GM12875 (cell line): ENCODE results near the gene ANGPTL3.
"Not testable (repeated sequence)": the region's sequence is repeated elsewhere in the genome, so short reads cannot be mapped to it uniquely, and the experiment has no call there.

Source experiments
- H3K4me3 ChIP-seq: one replicate; pipeline ENCODE4 v1.5.1; 2011; ENCODE audit warnings: low read depth, low read length, control low read depth
- TF ChIP-seq, protein P1 (sequence below): IDR thresholded peaks from 2 replicates; pipeline ENCODE4 v1.5.1; 2011; ENCODE audit warnings: low read depth, mild to moderate bottlenecking, control low read depth, inconsistent platforms, low read length, moderate library complexity, borderline replicate concordance; ENCODE audit not compliant: insufficient read depth

ANGPTL3 gene

DNA sequence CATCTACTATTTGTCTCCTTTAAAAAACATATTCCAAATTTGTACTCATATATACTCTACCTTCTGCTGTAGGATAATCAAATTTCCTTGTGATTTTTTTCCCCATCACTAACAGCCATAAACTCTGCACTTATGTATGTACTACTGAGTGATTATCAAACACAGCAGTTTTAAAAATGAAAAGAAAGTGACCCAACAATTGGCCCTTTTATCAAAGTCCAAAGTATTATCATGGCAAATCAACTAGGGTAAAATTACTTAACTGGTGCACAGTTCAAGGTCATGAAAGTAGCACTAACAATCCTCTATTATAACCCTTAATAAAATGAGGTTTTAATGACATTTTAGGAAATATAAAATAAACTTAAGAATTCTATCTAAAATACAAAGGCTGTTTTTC is 11.6 kb downstream of the ANGPTL3 start:
- TF ChIP-seq, protein P1, sequence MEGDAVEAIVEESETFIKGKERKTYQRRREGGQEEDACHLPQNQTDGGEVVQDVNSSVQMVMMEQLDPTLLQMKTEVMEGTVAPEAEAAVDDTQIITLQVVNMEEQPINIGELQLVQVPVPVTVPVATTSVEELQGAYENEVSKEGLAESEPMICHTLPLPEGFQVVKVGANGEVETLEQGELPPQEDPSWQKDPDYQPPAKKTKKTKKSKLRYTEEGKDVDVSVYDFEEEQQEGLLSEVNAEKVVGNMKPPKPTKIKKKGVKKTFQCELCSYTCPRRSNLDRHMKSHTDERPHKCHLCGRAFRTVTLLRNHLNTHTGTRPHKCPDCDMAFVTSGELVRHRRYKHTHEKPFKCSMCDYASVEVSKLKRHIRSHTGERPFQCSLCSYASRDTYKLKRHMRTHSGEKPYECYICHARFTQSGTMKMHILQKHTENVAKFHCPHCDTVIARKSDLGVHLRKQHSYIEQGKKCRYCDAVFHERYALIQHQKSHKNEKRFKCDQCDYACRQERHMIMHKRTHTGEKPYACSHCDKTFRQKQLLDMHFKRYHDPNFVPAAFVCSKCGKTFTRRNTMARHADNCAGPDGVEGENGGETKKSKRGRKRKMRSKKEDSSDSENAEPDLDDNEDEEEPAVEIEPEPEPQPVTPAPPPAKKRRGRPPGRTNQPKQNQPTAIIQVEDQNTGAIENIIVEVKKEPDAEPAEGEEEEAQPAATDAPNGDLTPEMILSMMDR: no peak
- H3K4me3 ChIP-seq: no peak overlapping the region

DNA sequence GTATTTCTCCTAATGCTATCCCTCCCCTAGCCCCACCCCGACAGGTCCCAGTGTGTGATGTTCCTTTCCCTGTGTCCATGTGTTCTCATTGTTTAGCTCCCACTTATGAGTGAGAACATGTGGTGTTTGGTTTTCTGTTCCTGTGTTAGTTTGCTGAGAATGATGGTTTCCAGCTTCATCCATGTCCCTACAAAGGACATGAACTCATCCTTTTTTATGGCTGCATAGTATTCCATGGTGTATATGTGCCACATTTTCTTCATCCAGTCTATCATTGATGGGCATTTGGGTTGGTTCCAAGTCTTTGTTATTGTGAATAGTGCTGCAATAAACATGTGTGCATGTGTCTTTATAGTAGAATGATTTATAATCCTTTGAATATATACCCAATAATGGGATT is 13.3 kb downstream of the ANGPTL3 start:
- H3K4me3 ChIP-seq: not testable (repeated sequence)

DNA sequence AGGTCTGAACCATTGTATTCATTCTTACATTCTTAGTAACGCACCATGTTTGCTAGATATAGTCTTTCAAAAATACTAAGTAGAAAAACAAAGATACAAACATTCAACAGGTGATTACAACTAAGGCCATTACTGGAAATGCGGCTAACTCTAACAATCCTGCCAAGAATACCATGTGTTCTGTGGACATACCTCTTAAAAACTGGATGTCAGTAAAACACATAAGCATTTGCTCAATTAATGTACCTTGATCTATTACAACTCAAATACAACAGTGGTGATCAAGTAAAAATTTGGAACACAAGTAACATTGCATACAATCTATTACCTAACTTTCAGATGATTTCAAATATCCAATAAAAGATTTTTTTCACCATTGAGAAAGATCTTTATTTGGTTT is 15.4 kb downstream of the ANGPTL3 start:
- TF ChIP-seq, protein P1: no peak
- H3K4me3 ChIP-seq: no peak overlapping the region

DNA sequence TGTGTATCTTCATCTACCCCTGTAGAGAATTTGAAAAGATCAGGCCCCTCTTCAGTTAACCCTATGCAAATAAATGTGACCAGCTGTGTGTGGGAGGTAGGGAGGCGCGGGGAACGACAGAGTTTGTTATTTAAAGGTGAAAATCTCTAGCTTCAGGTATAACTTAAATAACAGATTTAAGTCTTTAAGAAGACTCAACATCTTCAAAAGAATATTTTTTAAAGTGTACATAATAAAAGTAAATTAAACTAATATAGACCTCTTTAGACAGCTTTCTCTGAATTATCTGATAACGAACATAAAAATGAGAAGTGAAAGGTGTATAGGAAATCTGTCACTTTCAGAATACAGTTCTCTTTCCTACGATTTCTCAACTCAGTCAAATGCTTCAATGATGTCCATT is 16.0 kb downstream of the ANGPTL3 start:
- H3K4me3 ChIP-seq: no peak overlapping the region
- TF ChIP-seq, protein P1: no peak

DNA sequence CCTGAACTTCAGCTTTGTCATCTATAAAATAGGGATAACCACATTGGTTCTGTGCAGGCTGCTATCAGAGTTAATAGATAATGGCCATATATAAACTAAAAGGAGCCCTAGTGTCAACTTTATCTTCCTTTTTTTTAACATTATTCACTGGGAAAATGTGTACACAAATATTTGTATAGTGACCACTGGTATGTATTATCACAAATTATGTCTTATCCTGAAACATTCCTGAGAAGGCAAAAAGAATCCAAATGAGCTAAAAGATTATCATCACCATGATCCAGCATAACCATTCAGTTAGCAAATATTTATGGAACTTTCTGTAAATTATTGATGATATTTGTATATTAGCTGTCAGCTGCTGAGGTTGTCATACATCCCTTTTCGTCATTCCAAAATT is 16.6 kb downstream of the ANGPTL3 start:
- H3K4me3 ChIP-seq: no peak overlapping the region
- TF ChIP-seq, protein P1: no peak

DNA sequence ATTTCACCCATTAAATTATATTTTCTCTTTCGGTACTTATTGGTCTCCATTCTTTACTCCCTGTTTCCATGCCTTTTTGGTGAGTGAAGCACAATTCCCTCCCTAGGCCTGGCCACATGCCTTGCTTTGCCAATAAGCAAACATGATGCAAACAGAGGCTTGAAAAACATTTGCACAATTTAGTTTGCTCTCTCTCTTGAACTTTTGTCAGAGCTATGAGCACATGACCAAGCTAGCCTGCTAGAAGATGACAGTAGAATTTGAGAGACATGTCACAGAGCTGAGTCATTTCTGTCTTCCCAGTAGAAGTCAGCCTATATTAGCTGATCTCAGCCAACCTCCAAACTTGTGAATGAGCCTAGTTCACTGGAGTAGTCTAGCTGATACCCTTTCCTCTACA is 24.6 kb downstream of the ANGPTL3 start:
- no peak overlapping the region for H3K4me3 ChIP-seq
- TF ChIP-seq, protein P1: no peak

DNA sequence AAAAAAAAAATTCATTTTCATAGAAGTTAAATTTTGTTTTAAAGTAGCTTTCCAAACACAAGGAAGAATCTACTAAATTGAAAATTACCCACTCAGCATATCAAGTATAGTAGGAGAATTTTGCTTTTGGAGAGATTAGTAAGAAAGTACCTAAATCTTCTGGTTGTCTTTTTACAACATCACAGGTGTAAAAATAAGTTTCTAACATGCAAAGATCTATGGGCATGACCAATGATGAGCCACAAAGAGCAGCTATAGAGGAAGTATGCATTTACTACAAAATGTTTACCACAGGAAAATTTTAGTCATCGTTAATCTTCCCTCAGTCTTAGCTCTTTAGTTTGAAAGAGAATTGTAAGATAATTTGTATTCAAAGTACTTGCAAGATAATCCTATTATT is 28.1 kb downstream of the ANGPTL3 start:
- TF ChIP-seq, protein P1: no peak
- H3K4me3 ChIP-seq: no peak overlapping the region

DNA sequence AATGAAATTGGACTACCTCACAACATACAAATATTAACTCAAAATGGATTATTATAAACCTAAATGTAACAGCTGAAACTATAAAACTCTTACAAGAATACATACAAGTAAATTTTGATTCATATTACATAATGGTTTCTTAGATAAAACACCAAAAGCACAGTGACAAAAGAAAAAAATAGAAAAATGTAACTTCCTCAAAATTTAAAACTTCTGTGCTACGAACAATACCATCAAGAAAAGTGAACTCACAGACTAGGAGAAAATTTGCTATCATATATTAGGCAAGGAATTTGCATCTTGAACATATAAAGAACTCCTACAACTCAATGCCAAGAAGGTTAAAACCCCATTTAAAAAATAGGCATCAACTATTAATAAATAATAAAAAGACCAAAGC is 31.2 kb downstream of the ANGPTL3 start:
- TF ChIP-seq, protein P1: no peak
- H3K4me3 ChIP-seq: no peak overlapping the region
